Lower leg skin (tissue), 4 donors: ENCODE data around the gene CDC42BPG. TPM values are rescaled to one million over a fixed set of nuclear protein-coding genes. Genes with fewer than 3 reads are reported as not detected.

Experiments used
- DNase-seq, 2 donors: peaks; one replicate each; pipeline ENCODE4 v3.0.0-alpha.2; 2019; ENCODE audit warnings: low spot score in 2 of 2
- H3K4me3 ChIP-seq: fragments of 200-600 bp; sonication (generic); 2 replicates; pipeline ENCODE4 v1.5.1; 2017; ENCODE audit warnings: mild to moderate bottlenecking, low read depth; ENCODE audit not compliant: poor library complexity, severe bottlenecking
- CTCF ChIP-seq, 3 donors: fragments of 450-650 bp; IDR thresholded peaks; one replicate each; pipeline ENCODE4 v1.5.1; 2016; ENCODE audit warnings: antibody characterized with exemption in 3 of 3, mild to moderate bottlenecking in 3 of 3, moderate library complexity in 2 of 3
- POLR2A ChIP-seq, 2 donors: fragments of 450-650 bp; IDR thresholded peaks; one replicate each; pipeline ENCODE4 v1.6.1; 2016 to 2017; ENCODE audit warnings: antibody characterized with exemption in 2 of 2, mild to moderate bottlenecking in 1 of 2, moderate library complexity in 1 of 2
- WGBS, 2 donors: methylation state at CpG; one replicate each; pipeline ENCODE4 v1.1.5; 2018; 5-methylcytosine and 5-hydroxymethylcytosine counted together
- intact Hi-C: fragments of 100-400 bp; cut with DNase I; formaldehyde crosslinking; loops from one replicate; pipeline ENCODE4 v1.15.0; 2023; ENCODE audit warnings: low total_unique reads
- total RNA-seq, 4 donors: library from RNA; depleted of rRNA; stranded (reverse); fragments of >200 nt; gene quantifications; one replicate each; pipeline ENCODE4 v1.1.0, GENCODE V29; 2016

CDC42BPG gene
- total RNA-seq, 4 donors from 2014 or later = 40.3 to 81.3 (median 50.1) TPM

- no peak for DNase-seq
- TF ChIP-seq CTCF (IDR thresholded peaks at IDR 0.05) (no peak), POLR2A (IDR thresholded peaks at IDR 0.05) (no peak)
- intact Hi-C loops = no loop called here
- WGBS, 2 donors = 74% methylated on average over 8 of the region's 8 CpGs
- no peak overlapping the region for H3K4me3 ChIP-seq
These were observed 28.5 kb upstream of the CDC42BPG start for GRCh38 chr11:64872790-64873488.

DNA sequence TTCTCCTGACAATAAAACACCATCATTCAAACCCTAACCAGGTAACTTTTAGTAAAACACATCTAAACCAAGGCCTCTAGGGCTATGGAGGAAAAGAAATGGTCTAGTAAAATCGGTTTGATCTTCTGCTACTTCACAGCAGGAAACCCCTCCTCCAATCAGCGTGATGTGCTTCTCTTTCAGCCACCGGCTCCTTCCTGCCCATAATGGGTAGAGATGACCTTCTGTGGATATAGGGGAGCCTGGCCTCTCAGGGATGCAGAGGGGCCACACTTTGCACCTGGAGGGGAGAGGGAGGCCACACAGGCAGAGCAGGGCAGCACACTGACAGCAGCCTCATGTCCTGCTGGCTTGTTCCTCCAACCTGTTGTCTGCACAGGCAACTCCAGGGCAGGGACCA is 27.0 kb upstream of the CDC42BPG start:
- no peak overlapping the region for H3K4me3 ChIP-seq
- intact Hi-C loops = no loop called here
- 60 to 78% methylated on average over 3 of the region's 3 CpGs for WGBS, 2 donors

GRCh38 chr11:64870893-64871466 is 26.5 kb upstream of the CDC42BPG start:
- no peak for DNase-seq
- intact Hi-C loops = no loop called here
- no peak for TF ChIP-seq CTCF (IDR thresholded peaks at IDR 0.05)
- TF ChIP-seq POLR2A (IDR thresholded peaks at IDR 0.05) = no peak
- WGBS, 2 donors = 70 to 73% methylated on average over 17 to 20 of the region's 20 CpGs
- H3K4me3 ChIP-seq = no peak overlapping the region

More for the DNA sequence above, 27.0 kb upstream of the CDC42BPG start:
- no peak for DNase-seq
- TF ChIP-seq POLR2A (IDR thresholded peaks at IDR 0.05) (no peak), CTCF (IDR thresholded peaks at IDR 0.05) (no peak)

DNA sequence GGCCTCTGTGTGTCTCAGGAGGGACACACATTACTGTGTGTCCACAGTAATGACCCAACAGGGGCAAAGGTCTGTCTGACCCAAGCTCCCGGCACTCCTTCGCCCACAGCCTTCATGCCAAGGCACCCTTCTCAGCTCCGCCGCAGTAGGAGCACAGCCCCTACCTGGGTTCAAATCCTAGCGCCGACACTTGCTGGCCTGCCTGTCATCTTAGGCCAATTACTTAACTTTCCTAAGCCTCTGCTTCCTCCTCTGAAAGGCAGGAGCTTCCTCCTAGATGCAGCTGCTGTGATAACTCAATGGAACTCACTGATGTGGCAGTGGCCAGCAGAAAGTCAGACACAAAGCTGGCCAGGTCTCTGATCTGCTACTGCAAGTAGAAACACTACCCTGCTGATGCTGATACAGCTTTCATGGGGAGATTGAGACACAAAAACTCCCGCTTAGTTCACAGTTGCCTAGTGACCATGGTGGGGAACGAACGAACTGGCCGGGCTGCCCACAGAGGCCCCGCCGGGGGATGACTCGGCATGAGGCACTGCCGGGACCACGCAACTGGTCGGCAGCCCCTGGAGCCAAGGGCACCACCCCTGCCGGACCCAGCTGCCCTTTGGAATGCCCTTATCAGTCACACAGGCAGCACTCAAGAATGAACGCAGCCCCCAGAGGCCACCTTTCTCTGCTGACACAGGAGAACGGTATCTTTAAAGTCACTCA is 25.9 kb upstream of the CDC42BPG start:
- H3K4me3 ChIP-seq = no peak overlapping the region
- no peak for TF ChIP-seq CTCF (IDR thresholded peaks at IDR 0.05)
- intact Hi-C loops = no loop called here
- 65 to 66% methylated on average over 15 of the region's 19 CpGs for WGBS, 2 donors
- no peak for DNase-seq

DNA sequence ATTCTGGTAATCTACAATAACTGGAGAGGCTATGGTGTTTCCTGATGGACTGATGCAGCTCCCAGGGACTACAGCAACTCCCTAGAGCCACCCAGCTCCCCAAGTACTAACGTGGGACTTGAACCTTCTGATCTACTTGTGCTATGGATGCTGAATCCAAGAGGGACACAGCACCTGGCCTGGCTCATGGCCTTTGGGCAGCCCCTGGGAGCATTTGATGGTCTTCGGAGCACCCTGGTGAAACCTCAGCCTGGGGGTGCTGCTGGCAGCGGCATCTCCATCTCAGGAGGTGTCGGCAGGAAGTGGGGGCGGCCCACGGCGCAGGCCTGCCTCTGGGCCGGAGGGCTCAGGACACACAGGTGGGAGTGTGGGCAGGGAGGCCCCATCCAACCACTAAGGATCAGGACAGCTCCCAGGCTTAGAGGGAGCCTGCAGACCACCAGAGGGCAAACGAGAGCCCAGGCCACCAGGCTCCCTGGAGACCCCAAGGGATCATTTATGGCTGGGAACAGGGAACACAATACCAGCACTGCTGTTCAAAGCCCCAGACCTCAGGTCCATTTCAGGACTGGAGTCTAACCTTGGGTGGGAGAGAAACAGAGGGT is 25.2 kb upstream of the CDC42BPG start:
- 82 to 85% methylated on average over 8 to 9 of the region's 9 CpGs for WGBS, 2 donors
- no peak for TF ChIP-seq POLR2A (IDR thresholded peaks at IDR 0.05)
- no peak for TF ChIP-seq CTCF (IDR thresholded peaks at IDR 0.05)
- no peak for DNase-seq
- H3K4me3 ChIP-seq = no peak overlapping the region
- intact Hi-C loops = no loop called here
